NCI-H1694 (cell line): ENCODE measurements around the gene C1orf122.
"Not testable (repeated sequence)": the region's sequence is repeated elsewhere in the genome, so short reads cannot be mapped to it uniquely, and the experiment has no call there.

ENCODE experiments used
- DNase-seq: peaks from one replicate; lab custom pipeline; 2025; lab: John Stamatoyannopoulos, UW

C1orf122 gene

DNA sequence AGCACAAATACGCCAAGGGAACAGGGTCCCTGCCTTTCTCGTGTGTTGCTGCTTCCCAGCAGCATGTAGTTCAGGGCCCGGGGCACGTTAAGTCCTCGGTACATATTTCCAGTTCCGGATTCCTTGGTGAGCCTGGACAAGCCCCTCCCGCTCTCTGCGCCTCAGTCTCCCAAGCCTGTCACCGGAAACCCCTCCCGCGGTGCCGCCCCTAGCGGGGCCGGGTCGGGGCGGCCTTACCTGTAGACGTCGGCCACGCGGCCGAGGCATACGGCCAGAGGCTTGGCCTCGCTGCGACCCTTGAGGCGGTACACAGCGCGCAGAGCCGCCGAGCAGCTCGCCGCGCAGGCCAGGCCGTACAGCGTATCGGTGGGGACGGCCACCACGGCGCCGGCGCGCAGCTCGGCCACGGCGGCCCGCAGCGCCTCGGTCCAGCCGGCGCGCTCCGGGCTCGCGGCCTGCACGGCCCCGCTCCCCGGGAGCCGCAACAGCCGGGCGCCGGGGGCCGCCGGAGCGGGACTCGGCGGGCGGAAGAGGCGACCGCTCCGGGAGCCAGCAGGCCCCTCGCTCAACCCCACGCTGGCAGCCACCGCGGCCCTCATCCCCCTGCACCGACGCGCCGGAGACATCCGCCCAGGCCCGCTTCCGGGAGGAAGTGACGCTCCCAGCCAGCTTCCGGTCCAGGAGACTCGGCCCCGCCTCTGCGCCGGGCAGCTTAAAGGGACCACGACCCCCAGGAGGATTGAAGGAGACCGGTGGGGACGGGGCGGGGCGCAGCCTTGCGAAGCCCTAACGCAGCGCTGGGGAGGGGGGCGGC is at the start of gene C1orf122, which contains the start of gene YRDC:
Gene C1orf122, plus strand, starts transcription at position 236 of the 814 bp plus-strand sequence. CDS start 615 bp downstream, outside the sequence.
Gene YRDC, minus strand, starts transcription at position 654 of the 814 bp plus-strand sequence. Its CDS starts 28 bp downstream, at position 626.
- DNase-seq: peak; percentile 83

DNA sequence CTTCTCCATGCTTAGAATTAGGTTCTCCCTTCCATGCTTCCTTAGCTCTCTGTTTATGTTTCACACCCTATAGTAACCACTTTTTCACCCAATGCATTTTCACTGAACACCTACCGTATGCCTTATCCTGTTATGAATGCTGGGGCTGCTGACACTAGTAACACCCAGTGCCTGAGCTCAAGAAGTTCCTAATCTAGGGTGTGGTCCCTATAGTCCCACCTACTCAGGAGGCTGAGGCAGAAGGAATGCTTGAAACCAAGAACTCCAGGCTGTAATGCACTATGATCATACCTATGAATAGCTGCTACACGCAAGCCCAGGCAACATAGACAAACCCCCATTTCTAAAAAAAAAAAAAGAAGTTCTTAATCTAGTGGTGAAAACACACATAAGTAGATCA is 48.1 kb upstream of the C1orf122 start:
- no peak for DNase-seq

DNA sequence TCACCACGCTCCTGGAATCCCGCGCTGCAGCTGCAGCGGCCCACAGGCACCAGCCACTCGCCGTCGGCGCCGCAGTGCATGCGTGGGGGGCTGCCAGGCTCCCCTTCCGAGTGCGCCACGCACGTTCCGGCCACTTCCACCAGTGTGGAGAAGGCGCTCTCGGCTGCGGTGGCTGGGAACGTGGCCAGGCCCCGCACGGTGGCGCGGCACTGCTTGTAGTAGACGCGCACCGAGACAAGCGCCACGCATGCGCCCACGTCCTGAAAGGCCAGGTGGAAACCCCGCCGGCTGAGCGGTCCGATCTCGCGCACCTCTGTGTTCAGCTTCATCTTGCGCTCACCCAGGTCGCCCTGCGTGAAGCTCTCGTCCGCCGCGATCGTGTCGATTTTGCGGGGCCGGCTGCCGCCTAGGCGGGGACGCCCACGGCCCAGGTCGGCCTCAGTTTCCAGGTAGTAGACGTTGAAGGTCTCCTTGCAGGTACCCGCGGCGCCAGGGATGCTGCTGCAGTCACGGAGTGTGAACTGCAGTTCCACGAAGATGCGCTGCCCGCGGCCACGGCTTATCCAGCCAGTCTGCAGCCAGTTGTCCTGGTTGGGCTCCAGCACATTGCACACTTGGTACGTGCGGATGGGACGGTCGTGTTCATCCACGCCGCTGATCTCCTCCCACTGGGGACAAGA is 46.0 kb upstream of the C1orf122 start:
- no peak for DNase-seq

DNA sequence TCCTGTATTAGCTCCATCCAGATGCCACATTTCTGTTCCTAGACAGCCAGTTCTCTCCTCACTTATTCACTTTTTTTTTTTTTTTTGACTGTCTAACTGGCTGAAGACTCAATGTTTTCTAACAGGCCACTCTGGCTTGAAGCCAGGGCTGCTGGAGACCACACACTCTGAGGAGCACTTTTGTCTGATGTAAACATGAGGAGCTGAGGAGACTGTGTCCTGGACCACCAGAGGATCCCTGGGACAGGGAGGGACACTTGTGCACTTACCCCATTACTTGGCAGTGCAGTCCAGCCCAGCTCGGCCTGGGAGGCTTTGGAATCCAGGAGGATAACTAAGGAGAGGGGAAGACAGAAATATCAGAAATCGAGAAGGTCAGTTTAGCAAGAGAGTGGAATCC is 45.1 kb upstream of the C1orf122 start:
- DNase-seq: no peak

DNA sequence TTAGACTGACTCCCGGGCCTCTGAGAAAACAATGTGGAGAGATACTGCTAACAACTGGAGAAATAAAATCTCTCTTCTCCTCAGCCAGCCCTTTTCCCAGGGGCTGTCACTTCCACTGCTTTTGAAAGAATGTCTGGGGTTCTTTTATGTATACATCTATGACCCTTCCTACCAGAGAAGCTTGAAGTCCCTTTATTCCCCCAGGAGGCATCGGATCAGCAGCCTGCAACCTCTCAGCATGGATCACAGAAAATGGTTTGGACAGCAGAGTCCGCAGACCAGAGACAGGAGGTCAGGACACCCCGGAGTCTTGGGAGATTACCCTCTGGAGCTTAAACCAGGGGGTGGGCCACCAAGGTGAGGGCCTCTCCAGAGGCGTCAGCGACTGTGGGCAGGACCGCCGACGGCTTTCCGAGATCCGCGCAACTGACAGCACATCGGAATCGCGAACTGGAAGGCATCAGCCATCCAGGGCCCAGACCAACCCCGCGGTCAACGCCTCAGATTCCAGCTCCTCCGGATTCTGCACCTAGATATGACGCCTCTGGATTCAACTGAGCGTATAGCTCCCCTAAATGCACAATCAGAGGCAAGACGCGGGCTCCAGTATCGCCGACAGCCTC is 43.7 kb upstream of the C1orf122 start:
- no peak for DNase-seq

DNA sequence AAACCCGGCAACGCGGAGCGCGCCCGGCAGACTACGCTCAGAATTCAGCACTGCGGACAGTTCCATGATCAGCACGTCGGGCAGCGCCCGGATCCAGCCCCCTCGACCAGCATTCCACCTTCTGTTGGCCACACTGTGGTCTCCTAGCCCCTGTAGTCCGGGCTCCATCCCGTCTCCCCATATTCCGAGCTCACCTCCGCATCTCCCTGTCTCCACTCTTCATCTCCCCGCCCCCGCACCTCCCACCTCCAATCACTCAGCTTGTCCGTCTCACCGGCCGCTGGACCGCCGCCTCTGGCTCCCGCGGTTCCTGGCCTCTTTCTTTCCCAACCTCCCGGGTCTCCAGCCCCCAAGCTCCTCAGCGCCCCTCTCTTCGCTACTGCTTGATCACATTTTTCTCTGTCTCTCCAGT is 43.2 kb upstream of the C1orf122 start:
- DNase-seq: no peak

DNA sequence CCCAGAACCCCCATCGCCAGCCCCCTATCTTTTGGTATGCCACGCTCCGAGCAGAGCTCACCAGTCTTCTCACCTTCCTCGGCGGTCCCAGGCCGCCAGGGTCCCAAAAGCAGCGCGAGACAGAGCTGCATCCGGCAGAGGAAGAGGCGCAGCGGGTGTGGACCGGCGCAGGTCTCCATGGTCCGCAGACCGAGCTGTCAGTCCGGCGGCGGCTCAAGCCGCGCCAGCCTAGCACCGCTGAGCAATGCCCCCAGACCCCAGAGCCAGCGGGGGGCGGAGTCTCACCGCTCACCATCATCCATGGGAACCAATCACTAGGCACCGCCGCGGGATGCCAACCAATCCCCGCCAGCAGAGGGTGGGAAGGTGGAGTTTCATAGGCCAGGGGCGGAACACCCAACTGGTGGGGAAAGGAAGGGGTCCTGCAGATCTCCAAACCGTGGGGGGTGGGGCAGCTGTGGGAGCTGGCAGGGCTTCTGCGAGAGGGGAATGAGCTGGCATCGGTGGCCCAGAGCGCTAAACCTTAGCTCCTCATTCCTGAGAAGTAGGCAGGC is 42.6 kb upstream of the C1orf122 start, which contains the start of gene EPHA10:
Gene EPHA10, minus strand, starts transcription at position 233 of the 554 bp plus-strand sequence. Its CDS starts 54 bp downstream, at position 179.
- peak; percentile 80 for DNase-seq

DNA sequence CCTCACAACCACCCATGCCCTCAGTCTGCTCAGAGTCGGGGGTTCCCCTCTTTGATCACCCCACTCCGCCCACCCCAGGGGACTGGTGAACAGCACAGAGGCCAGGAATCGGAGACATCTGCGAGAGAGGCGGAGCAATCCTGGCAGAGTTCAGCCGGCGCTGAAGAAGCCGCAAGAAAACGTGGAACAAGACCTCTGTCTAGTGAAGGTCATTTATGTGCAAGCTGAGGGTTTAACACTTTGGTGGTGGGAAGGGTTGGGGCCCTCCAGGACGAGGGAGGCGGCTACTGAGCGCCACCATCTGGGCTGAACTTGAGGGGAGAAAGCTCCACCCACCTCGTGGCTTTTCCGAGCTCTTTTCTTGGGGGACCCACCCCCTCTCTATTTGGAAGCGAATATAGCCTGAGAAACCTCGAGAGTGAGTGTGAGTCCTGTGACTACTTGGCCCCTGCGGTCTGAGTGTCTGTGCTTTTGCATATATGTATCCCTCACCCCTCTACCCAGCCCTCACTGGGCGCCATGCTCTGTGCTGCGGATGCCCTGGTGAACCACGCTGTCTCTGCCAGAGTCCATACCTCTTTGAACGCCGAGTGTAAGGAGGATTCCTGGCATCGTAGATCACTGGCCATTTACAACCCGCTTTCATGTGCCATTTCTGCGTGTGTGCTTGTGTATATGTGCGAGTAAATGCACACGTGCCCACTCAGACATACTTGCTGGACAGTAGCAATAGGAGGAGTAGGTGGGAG is 41.5 kb upstream of the C1orf122 start:
- peak; percentile 20 for DNase-seq

DNA sequence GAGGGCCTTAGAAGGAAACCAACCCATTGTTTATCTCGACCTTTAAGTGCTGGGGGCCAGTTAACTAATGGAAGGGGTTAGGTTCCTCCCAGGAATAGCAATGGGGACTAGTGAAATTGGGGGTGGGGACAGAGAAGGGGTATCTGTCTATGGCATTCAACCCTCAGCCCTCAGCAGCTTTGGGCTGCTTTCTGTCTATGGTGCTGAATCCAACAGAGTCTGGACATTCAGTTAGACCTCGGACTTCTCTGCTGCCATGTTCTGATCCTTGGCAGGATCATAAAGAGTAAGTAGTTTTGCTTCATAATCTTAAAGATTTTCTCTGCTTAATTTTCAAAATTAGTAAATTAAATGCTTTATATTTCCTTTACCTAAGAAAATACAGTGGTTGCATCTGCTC is 40.1 kb upstream of the C1orf122 start:
- DNase-seq: no peak

DNA sequence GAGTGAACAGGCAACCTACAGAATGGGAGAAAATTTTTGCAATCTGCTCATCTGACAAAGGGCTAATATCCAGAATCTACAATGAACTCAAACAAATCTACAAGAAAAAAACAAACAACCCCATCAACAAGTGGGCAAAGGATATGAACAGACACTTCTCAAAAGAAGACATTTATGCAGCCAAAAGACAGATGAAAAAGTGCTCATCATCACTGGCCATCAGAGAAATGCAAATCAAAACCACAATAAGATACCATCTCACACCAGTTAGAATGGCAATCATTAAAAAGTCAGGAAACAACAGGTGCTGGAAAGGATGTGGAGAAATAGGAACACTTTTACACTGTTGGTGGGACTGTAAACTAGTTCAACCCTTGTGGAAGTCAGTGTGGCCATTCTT is 36.1 kb upstream of the C1orf122 start:
- DNase-seq: not testable (repeated sequence)

DNA sequence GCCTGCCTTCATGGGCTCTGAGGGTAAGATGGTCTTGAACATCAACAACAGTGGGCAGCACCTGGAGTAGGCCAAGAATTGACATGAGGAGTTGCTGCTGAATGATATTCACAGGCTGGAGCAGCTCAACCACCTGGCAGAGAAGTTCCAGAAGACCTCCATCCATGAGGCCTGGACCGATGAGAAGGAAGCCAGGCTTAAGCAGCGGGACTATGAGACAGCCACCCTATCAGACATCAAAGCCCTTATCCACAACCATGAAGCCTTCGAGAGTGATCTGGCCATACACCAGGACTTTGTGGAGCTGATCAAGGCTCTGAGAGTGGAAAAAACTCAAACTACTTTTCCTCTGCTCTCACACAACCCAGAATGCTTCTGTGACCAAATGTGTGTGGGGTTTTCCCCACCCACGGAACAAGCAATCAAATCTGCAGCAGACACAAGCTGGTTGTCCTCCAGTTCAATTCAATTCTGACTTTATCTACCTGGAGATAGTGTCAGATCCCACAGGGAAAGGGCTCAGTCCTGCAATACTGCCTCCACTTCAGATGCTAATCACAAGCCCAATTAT is 30.6 kb upstream of the C1orf122 start:
- DNase-seq: no peak

DNA sequence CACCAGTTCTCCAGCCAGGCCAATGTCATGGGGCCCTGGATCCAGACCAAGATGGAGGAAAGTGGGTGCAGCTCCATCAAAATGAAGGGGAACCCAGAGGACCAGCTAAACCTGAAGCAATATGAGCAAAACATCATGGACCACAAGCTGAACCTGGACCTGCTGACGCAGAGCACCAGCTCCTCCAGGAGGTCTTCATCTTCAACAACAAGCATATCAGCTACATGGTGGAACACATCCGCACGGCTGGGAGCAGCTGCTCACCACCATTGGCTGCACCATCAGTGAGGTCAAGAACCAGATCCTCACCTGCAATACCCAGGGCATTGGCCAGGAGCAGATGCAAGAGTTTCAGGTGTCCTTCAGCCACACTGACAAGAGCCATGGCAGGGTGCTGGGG is 28.9 kb upstream of the C1orf122 start:
- no peak for DNase-seq

DNA sequence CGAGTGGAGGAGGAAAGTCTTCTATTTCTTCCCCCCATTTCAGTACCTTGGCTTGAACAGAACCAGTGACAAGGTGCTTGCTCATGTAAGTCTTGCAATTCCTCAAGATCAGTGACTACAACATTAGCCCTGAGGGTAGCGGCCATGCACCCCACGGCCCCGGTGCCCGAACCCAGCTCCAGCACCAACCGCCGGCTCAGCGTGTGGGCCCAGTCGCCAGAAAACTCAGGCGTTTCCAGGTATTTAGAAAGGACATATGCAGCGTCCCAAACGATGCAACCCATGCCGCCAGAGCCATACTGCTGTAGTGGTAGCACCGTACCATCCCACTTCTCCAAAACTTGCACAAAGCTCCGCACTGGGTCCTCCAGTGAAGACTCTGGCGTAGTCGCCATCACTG is 25.1 kb upstream of the C1orf122 start:
- no peak for DNase-seq

DNA sequence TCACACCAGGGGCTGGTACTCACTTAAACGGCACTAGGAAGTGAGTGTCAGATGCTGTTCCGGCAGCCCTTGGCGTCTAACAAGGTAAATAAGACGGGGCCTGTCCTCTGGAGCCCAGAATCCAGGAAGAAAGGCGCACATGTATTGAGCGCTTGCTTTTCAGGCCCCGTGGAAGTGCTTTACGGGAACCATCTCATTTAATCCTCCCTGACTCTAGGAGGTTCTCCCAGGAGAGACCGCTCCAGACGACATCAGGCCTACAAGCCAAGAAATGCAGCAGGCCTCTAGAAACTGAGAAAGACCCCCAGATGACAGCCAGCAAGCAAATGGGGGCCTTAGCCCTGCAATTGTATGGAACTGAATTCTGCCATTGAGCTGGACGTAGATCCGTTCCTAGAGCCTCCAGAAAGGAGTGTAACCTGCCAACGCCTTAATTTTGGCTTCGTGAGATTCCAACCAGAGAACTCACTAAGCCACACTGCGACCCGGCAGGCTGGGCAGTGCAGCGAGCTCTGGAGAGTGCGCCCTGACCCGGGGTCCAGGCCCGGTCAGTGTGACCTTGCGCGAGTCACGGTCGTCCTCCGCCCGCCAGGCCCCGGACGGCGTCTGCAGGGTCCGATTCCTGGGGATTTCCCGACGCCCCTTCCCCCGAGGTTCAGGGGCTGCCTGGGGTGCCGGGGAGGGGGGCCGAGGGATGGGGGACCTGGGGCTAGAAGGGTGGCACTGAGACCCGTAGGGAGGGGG is 14.5 kb upstream of the C1orf122 start:
- no peak for DNase-seq

DNA sequence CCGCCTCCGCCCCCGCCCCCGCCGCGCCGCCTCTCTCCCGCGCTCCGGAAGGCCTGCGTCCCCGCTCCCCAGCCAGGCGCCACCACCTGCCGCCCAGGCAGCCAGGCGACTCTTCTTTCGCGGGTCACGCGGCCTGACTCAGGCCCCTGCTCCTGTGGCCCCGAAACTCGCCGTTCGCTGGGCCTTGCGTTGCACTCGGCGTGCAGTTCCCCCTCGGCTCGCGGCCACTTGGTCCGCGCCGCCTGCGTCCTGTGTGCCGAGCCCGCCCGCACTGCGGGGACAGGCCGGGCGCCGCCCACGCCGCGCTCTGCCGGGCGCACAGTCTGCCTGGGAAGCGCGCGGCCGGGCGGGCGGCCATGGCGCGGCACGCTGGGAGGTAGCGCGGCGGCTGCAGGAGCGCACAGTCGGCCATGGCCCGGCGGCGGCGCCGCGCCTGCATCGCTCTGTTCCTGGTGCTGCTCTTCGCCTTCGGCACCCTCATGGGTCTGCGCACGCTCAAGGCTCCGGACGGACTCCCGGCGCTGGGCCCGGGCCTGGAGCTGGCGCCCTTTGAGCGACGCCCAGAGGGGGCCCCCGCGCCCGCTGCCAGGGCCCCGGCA is 13.7 kb upstream of the C1orf122 start, which contains the start of gene MANEAL:
Gene MANEAL, plus strand, starts transcription at position 75 of the 599 bp plus-strand sequence. Its CDS starts 336 bp downstream, at position 411.
- DNase-seq: no peak

DNA sequence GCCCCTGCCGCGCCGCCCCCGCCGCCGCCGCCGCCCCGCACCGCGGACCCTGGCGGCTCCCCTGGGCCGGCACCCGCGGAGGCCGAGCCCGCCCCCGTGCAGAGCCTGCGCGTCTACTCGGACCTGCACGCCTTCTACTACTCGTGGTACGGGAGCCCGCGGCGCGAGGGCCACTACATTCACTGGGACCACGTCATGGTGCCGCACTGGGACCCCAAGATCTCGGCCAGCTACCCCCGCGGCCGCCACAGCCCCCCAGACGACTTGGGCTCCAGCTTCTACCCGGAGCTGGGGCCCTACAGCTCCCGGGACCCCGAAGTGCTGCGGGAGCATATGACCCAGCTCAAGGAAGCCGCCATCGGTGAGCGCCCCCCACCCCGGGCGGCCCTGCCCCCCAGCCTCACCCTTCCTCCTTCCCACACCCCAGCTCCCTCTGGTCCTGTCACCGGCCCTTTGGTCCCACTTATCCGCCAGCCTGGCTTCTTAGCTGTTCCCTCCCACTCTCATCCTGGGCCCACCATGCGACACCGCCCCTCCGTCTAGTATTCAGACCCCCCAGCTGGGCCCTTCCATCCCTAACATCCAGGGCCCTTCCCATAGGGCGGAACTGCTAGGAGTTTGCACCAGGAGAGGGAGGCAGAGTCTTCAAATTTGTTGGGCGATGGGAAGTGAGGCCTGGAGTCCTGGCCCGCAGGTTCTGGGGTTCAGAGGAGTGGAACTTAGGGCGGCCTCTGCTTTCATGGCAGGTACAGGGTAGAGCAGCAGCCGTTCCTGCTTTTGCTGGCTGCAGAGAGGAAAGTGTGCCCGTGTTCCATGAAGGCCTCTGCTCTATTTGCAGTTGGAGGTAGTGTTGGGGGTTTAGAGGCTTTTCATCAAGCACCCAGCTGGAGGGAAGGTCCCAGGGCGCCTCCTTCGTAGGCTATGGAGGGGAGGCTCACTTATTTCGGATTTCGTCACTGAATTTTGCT is 12.9 kb upstream of the C1orf122 start:
- DNase-seq: no peak

DNA sequence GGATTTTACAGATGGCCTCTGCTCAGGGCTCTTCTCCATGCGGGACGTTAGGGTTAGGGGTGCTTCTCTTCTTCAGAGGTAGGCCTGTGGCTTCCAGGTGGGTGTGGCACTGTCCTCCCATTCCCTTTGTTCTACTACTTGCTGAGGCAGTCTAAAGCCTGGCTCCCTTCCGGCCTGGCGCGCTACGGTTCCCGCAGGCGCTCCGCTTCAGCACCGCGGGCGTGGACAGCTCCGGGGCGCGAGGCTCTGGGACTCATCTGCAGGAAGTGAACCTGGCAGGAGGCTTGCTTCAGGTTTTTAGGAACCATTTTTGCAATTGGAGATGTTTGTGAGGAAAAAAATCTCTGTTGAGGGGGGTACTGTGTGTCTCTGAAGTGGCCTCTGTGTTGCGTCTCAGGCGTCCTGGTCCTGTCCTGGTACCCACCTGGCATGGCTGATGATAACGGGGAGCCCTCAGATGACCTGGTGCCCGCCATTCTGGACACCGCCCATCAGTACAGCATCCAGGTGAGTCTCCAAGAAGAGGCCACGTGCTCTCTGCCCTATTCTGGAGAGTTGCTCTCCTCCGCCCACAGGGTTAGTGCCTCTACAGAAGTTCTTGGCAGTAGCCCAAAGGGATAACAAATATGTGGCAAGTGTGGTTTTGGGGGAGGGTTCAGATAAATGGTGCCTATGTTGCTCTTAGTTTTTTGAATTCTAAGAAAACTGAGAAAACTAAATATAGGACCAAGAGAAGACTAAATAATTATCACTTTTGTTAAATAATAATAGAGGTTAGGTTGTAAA is 12.1 kb upstream of the C1orf122 start:
- no peak for DNase-seq

DNA sequence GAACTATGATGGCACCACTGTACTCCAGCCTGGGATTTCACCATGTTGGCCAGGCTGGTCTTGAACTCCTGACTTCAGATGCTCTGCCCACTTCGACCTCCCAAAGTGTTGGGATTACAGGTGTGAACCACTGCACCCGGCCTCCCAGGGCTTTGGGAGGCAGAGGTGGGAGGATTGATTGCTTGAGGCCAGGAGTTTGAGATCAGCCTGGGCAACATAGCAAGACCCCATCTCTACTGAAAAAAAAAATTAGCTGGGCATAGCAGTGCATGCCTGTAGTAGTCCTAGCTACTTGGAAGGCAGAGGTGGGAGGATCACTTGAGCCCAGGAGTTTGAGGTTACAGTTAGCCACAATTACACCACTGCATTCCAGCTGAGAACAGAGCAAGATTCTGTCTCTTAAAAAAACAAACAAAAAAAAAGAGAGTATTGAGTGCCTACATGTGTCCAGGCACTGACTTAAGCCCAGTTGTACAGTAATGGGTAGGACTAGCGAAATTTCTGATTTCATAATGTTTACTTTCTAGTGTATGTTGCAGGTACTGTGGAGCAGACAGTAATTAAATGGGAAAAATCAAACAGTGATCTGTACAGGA is 9.7 kb upstream of the C1orf122 start:
- DNase-seq: no peak
